Glomerular visceral epithelial cell (primary cell): ENCODE data around the gene ZNF532.
"Not testable (repeated sequence)": the region's sequence is repeated elsewhere in the genome, so short reads cannot be mapped to it uniquely, and the experiment has no call there.

Experiments used
- DNase-seq: peaks from one replicate; pipeline ENCODE4 v3.0.0-alpha.2; 2016; ENCODE audit errors: extremely low spot score

ZNF532 gene

GRCh38 chr18:58864146-58865032, at the start of gene ZNF532:
Gene ZNF532, plus strand, starts transcription at chr18:58864877. CDS start in a region left out here.
- no peak for DNase-seq

GRCh38 chr18:58819051-58819450, 45.6 kb upstream of the ZNF532 start:
- DNase-seq = no peak

GRCh38 chr18:58820251-58820650, 44.4 kb upstream of the ZNF532 start:
- DNase-seq = no peak

- no peak for DNase-seq
Observed at GRCh38 chr18:58822944-58823343, 41.7 kb upstream of the ZNF532 start.

- no peak for DNase-seq
Observed at GRCh38 chr18:58823412-58823811, 41.3 kb upstream of the ZNF532 start.

GRCh38 chr18:58826926-58827325, 37.8 kb upstream of the ZNF532 start:
- not testable (repeated sequence) for DNase-seq

- no peak for DNase-seq
Observed at GRCh38 chr18:58827428-58827827, 37.2 kb upstream of the ZNF532 start.

- no peak for DNase-seq
Observed at GRCh38 chr18:58827886-58828285, 36.8 kb upstream of the ZNF532 start.

GRCh38 chr18:58828399-58829121, 36.1 kb upstream of the ZNF532 start:
- DNase-seq = no peak

- no peak for DNase-seq
Observed at GRCh38 chr18:58829263-58829662, 35.4 kb upstream of the ZNF532 start.

- DNase-seq = not testable (repeated sequence)
Observed at GRCh38 chr18:58829886-58830285, 34.8 kb upstream of the ZNF532 start.

- DNase-seq = no peak
Observed at GRCh38 chr18:58831606-58832005, 33.1 kb upstream of the ZNF532 start.

- DNase-seq = no peak
Observed at GRCh38 chr18:58838165-58838860, 26.4 kb upstream of the ZNF532 start.

- no peak for DNase-seq
Observed at GRCh38 chr18:58838946-58839345, 25.7 kb upstream of the ZNF532 start.

- no peak for DNase-seq
Observed at GRCh38 chr18:58842978-58843687, 21.5 kb upstream of the ZNF532 start.

GRCh38 chr18:58843688-58844035, 21.0 kb upstream of the ZNF532 start:
- no peak for DNase-seq

GRCh38 chr18:58844871-58845270, 19.8 kb upstream of the ZNF532 start:
- DNase-seq = no peak

GRCh38 chr18:58845928-58846724, 18.6 kb upstream of the ZNF532 start:
- DNase-seq = no peak

GRCh38 chr18:58847383-58848071, 17.1 kb upstream of the ZNF532 start:
- no peak for DNase-seq

- DNase-seq = no peak
Observed at GRCh38 chr18:58848685-58849084, 16.0 kb upstream of the ZNF532 start.
